Cortex of kidney (tissue), 1 donor: ENCODE results near the gene AAMP.
"Not testable (repeated sequence)": the region's sequence is repeated elsewhere in the genome, so short reads cannot be mapped to it uniquely, and the experiment has no call there.

Experiments
- DNase-seq: peaks from one replicate; lab custom pipeline; 2025; lab: John Stamatoyannopoulos, UW

Gene AAMP

GRCh38 chr2:218275371-218276072 is 5.6 kb upstream of the AAMP start:
- DNase-seq = no peak

GRCh38 chr2:218274586-218274985 is 4.6 kb upstream of the AAMP start:
- DNase-seq = no peak

GRCh38 chr2:218273908-218274249 is 3.9 kb upstream of the AAMP start:
- DNase-seq = no peak

GRCh38 chr2:218273214-218273907 is 3.4 kb upstream of the AAMP start:
- not testable (repeated sequence) for DNase-seq

GRCh38 chr2:218272531-218273212 is 2.7 kb upstream of the AAMP start:
- no peak for DNase-seq

- no peak for DNase-seq
These were observed 2.1 kb upstream of the AAMP start for GRCh38 chr2:218271865-218272530.

GRCh38 chr2:218271487-218271797 is 1.5 kb upstream of the AAMP start:
- no peak for DNase-seq

GRCh38 chr2:218270721-218271486 is 967 bp upstream of the AAMP start:
- DNase-seq = no peak

- no peak for DNase-seq
These were observed 2.7 kb downstream of the AAMP start for GRCh38 chr2:218267259-218267658.

GRCh38 chr2:218266316-218266979 is 3.5 kb downstream of the AAMP start:
- no peak for DNase-seq

GRCh38 chr2:218265626-218266025 is 4.3 kb downstream of the AAMP start:
- no peak for DNase-seq

- no peak for DNase-seq
These were observed 5.0 kb downstream of the AAMP start for GRCh38 chr2:218264773-218265561.

- no peak for DNase-seq
These were observed 5.9 kb downstream of the AAMP start for GRCh38 chr2:218263817-218264641.

GRCh38 chr2:218262631-218263586 is 7.0 kb downstream of the AAMP start:
- DNase-seq = no peak

- DNase-seq = no peak
These were observed 7.7 kb downstream of the AAMP start for GRCh38 chr2:218262237-218262600.

GRCh38 chr2:218261423-218262236 is 8.3 kb downstream of the AAMP start:
- no peak for DNase-seq

- DNase-seq = no peak
These were observed 9.1 kb downstream of the AAMP start, which contains the start of gene GPBAR1 for GRCh38 chr2:218260742-218261422. GPBAR1 (plus strand) TSS chr2:218261015; CDS start chr2:218262725, 1,710 bp downstream.
